Thymus (tissue), 11 donors: ENCODE data around the gene SLC37A1. TPM values are rescaled to one million over a fixed set of nuclear protein-coding genes. Genes with fewer than 3 reads are reported as not detected.

ENCODE experiments used
- DNase-seq, 9 donors: peaks; one replicate each; pipeline ENCODE4 v3.0.0-alpha.2; 2013; ENCODE audit warnings: low spot score in 9 of 9, low read depth in 6 of 9, missing footprints in 1 of 9
- H3K27ac ChIP-seq, 2 donors: one replicate each; pipeline ENCODE4 v1.5.1; 2013; ENCODE audit warnings: control low read depth in 1 of 2, low read depth in 1 of 2, low read length in 1 of 2, mild to moderate bottlenecking in 1 of 2, moderate library complexity in 1 of 2
- H3K27me3 ChIP-seq, 2 donors: one replicate each; pipeline ENCODE4 v1.5.1; 2013; ENCODE audit warnings: low read length in 1 of 2; ENCODE audit not compliant: control insufficient read depth in 2 of 2, insufficient read depth in 1 of 2
- H3K36me3 ChIP-seq, 2 donors: one replicate each; pipeline ENCODE4 v1.5.1; 2013; ENCODE audit warnings: low read length in 1 of 2, mild to moderate bottlenecking in 1 of 2, moderate library complexity in 1 of 2; ENCODE audit not compliant: control insufficient read depth in 2 of 2, insufficient read depth in 2 of 2
- H3K4me1 ChIP-seq, 2 donors: one replicate each; pipeline ENCODE4 v1.5.1; 2013; ENCODE audit warnings: low read length in 2 of 2; ENCODE audit not compliant: control insufficient read depth in 2 of 2, insufficient read depth in 2 of 2
- H3K4me3 ChIP-seq, 2 donors: one replicate each; pipeline ENCODE4 v1.5.1; 2013; ENCODE audit warnings: low read length in 2 of 2, control low read depth in 1 of 2, mild to moderate bottlenecking in 1 of 2
- H3K9me3 ChIP-seq, 2 donors: one replicate each; pipeline ENCODE4 v1.5.1; 2013; ENCODE audit warnings: low read length in 1 of 2, mild to moderate bottlenecking in 1 of 2; ENCODE audit not compliant: control insufficient read depth in 2 of 2, insufficient read depth in 1 of 2
- WGBS: extraction: QIAGEN DNeasy Blood & Tissue Kit; methylation state at CpG from one replicate; pipeline ENCODE4 v1.1.7; 2013; 5-methylcytosine and 5-hydroxymethylcytosine counted together
- polyA plus RNA-seq: library from polyadenylated mRNA; stranded (reverse); fragments of 200-250 nt; gene quantifications from one replicate; pipeline ENCODE4 v1.2.3, GENCODE V29; 2013
- total RNA-seq: library from RNA; stranded (reverse); fragments of 120-200 nt; gene quantifications from one replicate; pipeline ENCODE4 v1.2.4, GENCODE V29; 2013
- donor health status: healthy.

The SLC37A1 gene
- total and polyA plus RNA-seq, 2 donors, result 9.0 to 9.2 TPM

DNA sequence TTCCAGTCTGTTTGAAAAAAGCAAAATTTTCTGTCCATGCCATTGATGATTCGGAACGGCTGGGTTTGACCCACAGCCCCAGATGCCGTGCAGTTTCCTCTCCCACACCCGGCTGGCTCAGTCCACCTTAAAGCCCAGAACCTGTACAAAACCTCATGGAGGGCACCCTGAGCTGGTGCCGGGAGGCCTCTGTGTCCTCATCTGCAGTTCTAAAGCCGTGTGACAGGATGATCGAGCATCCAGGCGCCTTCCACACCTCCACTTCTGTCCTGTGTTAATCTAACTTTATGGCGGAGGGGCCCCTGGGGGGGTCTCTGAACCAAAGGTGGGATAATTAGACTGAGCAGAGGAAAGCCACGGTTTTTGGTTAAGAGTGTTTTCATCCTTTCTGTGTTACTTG lies 49.6 kb downstream of the SLC37A1 start:
- Histone ChIP-seq H3K27me3 (no peaks in the 10 kb centered on the region), H3K36me3 (peaks cover 14 to 48% of the 10 kb centered on the region in 2 donors), H3K27ac (no peak overlapping the region), H3K9me3 (peaks cover 0 to 4% of the 10 kb centered on the region in 2 donors), H3K4me3 (no peak overlapping the region), H3K4me1 (peaks cover 0 to 18% of the 10 kb centered on the region in 2 donors)
- DNase-seq, result no peak
- 95% methylated on average over 10 of the region's 10 CpGs for WGBS

DNA sequence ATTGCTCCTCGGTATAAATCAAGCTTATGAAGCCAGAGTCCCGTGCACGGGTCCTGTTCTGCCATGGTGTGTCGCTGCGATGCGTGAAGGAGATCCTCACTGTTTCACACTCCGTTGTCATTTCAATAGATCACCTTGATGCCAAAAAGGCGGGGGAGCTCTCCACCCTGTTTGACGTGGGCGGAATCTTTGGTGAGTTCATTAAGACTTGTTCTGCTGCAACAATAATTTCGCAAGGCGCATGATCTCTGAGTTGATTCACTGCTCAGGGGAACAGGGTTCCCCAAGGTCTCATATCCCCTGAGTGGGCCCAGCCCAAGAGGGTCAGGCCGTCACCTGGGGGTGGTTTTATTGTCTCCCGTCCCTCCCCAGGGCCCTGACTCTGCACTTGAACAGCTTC lies 50.0 kb downstream of the SLC37A1 start:
- Histone ChIP-seq H3K36me3 (peaks cover 16 to 51% of the 10 kb centered on the region in 2 donors), H3K4me3 (no peak overlapping the region), H3K27ac (no peak overlapping the region), H3K9me3 (peaks cover 0 to 4% of the 10 kb centered on the region in 2 donors), H3K4me1 (peaks cover 0 to 18% of the 10 kb centered on the region in 2 donors), H3K27me3 (no peaks in the 10 kb centered on the region)
- WGBS, result 89% methylated on average over 14 of the region's 14 CpGs
- no peak for DNase-seq

DNA sequence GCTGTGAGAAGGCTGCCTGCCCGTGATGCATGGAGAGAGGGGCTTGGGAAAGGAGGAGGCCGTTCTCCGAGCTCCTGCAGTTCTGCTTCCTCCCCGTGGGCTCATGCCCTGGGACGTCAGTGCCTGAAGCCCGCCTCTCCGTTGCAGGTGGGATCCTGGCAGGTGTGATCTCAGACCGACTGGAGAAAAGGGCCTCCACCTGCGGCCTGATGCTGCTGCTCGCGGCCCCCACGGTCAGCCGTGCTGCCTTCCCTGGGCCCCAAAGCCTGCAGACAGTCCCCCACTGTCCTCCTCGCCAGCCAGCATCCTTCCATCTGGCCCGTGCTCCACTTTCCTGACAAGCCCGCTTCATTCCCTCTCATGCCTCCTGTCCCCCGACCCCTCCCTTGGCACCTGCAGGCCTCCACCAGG lies 50.9 kb downstream of the SLC37A1 start:
- Histone ChIP-seq H3K4me3 (no peak overlapping the region), H3K9me3 (peaks cover 0 to 4% of the 10 kb centered on the region in 2 donors), H3K27ac (no peak overlapping the region), H3K27me3 (no peaks in the 10 kb centered on the region), H3K36me3 (peaks cover 16 to 50% of the 10 kb centered on the region in 2 donors), H3K4me1 (peaks cover 0 to 18% of the 10 kb centered on the region in 2 donors)
- DNase-seq, result no peak
- WGBS, result 91% methylated on average over 17 of the region's 17 CpGs

DNA sequence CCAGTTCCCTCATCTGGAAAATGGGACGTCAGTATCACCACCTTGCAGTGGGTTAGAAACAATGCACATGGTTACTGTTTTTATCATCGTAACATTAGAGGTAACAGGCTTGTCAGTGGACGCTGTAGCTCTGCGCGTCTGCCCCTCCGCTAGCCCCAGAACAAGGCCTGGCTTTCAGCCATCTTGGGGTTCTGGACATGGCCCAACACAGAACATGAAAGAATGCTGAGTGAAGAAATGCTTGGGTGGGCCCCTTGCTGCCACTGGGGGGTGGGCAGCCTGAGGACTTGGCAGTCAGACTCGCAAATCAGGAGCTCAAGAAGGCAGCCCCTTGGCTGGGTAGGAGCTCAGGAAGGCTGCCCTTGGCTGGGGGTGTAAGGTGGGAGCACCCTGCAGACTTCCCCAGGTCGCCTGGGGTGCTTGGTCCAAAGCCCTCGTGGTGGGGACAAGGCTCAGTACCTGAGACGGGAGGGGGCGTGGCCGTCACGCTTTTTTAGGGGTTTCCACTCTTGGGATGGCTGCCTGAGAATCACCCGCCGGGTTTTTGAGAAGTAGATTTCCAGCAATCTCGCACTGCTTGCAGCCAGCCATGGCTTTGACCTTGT lies 51.7 kb downstream of the SLC37A1 start:
- no peak for DNase-seq
- peaks cover 0 to 4% of the 10 kb centered on the region in 2 donors for H3K9me3 ChIP-seq
- no peaks in the 10 kb centered on the region for H3K27me3 ChIP-seq
- 91% methylated on average over 16 of the region's 16 CpGs for WGBS
- H3K4me3 ChIP-seq, result no peak overlapping the region
- peaks cover 0 to 18% of the 10 kb centered on the region in 2 donors for H3K4me1 ChIP-seq
- H3K36me3 ChIP-seq, result peaks cover 16 to 45% of the 10 kb centered on the region in 2 donors
- H3K27ac ChIP-seq, result no peak overlapping the region

DNA sequence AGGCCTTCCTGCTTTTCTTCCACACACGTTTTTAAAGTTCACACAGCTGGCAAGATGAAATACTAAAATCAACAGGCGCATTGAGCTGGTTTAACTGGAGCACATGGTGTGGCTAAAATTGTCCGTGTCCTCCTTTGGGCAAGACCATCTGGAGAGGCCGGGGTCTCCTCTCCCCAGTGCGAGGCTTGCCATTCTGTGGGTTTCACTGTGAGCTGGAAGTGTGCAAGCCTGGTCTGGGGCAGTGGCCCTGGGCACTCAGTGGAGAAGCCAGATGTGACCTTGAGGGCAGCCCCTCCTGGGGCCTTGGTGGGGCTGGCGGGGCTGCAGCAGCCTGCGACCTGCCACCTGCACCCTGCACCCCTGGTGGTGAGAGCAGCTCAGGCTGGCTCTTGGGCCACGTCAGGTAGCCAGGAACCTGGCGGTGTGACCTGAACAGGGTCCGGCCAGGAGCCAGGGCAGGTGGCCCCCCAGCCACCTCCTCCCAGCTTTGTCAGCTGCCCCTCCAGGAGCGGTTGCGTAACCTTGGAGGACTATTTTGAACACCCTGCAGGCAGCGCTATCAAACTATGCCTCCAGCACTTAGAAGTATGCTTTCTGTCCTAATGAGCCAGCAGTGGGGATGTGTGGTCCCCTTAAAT lies 52.4 kb downstream of the SLC37A1 start:
- Histone ChIP-seq H3K36me3 (peaks cover 19 to 50% of the 10 kb centered on the region in 2 donors), H3K9me3 (peaks cover 0 to 4% of the 10 kb centered on the region in 2 donors), H3K4me3 (no peak overlapping the region), H3K27ac (no peak overlapping the region), H3K4me1 (peaks cover 0 to 17% of the 10 kb centered on the region in 2 donors), H3K27me3 (no peaks in the 10 kb centered on the region)
- WGBS, result 93% methylated on average over 13 of the region's 13 CpGs
- no peak for DNase-seq

DNA sequence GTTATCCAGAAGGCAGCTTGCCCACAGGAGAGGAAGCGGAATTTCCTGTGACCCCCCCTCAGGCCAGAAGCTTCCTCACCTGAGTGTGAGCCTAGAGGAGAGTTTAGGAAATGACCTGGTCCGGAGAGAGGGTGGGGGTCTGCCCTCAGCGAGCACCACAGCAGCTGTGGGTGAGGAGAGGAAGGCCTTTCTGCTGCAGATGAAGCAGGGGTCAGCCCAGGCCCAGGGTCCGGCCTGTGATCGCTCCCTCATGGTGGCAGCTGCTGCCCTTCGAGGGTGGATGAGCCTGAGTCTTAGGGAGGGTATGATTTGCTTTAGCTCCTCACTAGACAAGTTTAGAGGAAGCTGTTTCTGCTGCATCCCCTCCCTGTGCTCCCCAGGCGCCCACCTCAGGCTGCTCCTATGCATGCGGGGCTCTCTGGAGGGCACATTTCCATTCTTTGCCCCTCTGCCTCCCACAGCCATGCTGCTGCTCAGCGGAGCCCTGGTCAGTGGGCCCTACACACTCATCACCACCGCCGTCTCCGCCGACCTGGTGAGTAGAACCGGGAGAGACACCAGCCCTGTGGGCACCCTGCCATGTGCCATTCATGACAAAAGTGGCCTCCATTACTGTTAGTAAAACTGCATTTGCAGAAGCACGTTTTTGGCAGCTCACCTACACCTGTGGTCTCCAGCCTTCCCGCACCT lies 53.0 kb downstream of the SLC37A1 start:
- Histone ChIP-seq H3K4me3 (no peak overlapping the region), H3K9me3 (peaks cover 0 to 4% of the 10 kb centered on the region in 2 donors), H3K27me3 (no peaks in the 10 kb centered on the region), H3K27ac (no peak overlapping the region), H3K36me3 (peaks cover 22 to 51% of the 10 kb centered on the region in 2 donors), H3K4me1 (peaks cover 0 to 11% of the 10 kb centered on the region in 2 donors)
- WGBS, result 97% methylated on average over 16 of the region's 16 CpGs
- DNase-seq, result no peak

DNA sequence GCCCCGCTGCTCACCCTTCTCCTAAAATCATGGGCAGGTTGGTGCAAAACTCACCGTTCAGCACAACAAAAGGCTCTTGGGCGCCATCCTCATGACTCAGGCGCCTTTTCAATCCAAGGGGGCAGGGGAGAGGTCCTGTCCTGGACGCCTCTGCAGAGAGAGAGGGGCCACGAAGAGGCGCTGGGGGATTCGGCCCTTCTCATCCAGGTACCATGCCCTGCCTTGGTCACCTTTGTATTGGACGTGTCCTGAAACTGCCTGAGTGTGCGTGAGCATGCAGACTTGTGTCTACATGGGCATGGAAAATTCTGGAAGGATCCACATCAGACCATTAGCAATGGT lies 53.5 kb downstream of the SLC37A1 start:
- Histone ChIP-seq H3K4me1 (peaks cover 0 to 8% of the 10 kb centered on the region in 2 donors), H3K4me3 (no peak overlapping the region), H3K36me3 (peaks cover 26 to 50% of the 10 kb centered on the region in 2 donors), H3K27ac (no peak overlapping the region), H3K9me3 (peaks cover 0 to 4% of the 10 kb centered on the region in 2 donors), H3K27me3 (no peaks in the 10 kb centered on the region)
- DNase-seq, result no peak
- WGBS, result 87% methylated on average over 10 of the region's 10 CpGs

DNA sequence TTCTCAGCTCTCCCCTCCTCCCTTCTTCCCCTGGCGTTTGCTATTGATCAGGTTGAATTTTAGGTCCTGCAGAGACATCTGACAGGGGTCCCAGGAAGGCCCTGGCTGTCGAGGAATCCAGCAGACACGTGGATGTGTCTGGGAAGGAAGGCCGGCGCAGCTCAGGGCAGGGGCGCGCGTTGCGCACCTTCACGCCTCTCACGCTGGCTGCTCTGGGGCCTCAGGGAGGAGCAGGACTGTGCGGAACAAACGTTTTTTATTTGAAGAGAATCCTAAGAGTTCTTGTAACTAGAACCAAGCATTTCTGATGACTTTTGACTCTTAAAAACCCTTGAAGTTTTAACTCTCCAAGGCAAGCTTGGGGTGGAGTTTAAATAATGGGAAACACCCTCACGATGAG lies 54.2 kb downstream of the SLC37A1 start:
- no peaks in the 10 kb centered on the region for H3K27me3 ChIP-seq
- no peak for DNase-seq
- WGBS, result 93% methylated on average over 14 of the region's 14 CpGs
- H3K4me1 ChIP-seq, result peaks cover 0 to 3% of the 10 kb centered on the region in 2 donors
- H3K9me3 ChIP-seq, result peaks cover 0 to 4% of the 10 kb centered on the region in 2 donors
- H3K36me3 ChIP-seq, result peaks cover 26 to 46% of the 10 kb centered on the region in 2 donors
- no peak overlapping the region for H3K27ac ChIP-seq
- H3K4me3 ChIP-seq, result no peak overlapping the region

DNA sequence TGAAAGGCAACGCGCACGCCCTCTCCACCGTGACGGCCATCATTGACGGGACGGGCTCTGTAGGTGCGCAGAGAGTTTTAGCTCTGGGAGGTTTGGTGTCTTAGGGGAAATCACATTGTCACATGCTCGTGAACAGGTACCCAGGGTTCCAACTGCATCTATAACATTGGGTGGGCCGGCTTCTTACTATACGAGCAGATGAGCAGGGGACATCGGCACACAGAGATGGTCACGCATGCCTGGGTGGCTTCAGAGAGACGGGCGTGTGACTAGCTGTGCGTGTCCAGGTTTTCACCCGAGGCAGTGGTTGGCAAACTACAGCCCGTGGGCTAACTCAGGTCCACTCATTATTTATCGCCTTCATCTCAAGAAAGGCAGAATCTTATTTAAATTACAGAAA lies 54.7 kb downstream of the SLC37A1 start:
- Histone ChIP-seq H3K27me3 (no peaks in the 10 kb centered on the region), H3K4me1 (peaks cover 0 to 3% of the 10 kb centered on the region in 2 donors), H3K9me3 (peaks cover 0 to 4% of the 10 kb centered on the region in 2 donors), H3K27ac (no peak overlapping the region), H3K36me3 (peaks cover 22 to 47% of the 10 kb centered on the region in 2 donors), H3K4me3 (no peak overlapping the region)
- no peak for DNase-seq
- 98% methylated on average over 19 of the region's 19 CpGs for WGBS
